CD4-positive, alpha-beta T cell treated with Interleukin-10 for 1 hour (primary cell): ENCODE results near the gene SCFD2.
"Not testable (repeated sequence)": the region's sequence is repeated elsewhere in the genome, so short reads cannot be mapped to it uniquely, and the experiment has no call there.

Source experiments
- DNase-seq: peaks from one replicate; pipeline ENCODE4 v3.0.0-alpha.2; 2020

The SCFD2 gene

DNA sequence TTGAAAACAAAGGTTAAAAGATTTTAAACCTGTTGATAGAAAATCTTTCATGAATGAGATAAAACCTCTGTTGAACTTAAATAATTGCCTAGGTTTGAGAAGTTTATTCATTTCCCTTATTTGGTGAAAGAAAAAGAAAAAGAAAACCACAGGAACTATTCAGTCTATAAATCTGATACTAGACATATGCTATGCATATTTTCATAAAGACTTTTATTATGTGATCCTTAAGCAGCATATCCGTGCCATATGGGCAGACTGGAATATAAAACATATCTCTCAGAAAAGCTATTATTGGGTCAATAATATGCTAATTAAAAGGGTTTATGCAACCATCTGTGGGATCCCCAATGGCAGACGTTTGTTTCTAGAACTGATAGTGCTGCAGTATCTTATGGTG lies 325.0 kb downstream of the SCFD2 start:
- no peak for DNase-seq

DNA sequence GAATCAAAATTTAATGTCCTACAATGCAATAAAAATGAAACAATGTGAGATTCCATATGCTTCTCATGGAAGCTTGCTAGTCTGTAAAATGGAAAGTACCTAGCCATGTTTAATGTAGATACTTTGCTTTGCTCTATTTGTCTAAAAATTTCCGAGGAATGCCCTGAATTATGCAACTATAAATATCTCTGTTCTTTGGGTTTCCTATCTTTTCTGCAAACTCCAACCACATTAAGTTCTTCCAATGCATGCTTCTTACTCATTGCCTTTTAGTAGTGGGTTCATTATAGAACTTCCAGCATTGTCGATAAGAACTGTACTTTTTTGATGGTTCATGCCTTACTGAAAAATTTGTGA lies 325.4 kb downstream of the SCFD2 start:
- no peak for DNase-seq

DNA sequence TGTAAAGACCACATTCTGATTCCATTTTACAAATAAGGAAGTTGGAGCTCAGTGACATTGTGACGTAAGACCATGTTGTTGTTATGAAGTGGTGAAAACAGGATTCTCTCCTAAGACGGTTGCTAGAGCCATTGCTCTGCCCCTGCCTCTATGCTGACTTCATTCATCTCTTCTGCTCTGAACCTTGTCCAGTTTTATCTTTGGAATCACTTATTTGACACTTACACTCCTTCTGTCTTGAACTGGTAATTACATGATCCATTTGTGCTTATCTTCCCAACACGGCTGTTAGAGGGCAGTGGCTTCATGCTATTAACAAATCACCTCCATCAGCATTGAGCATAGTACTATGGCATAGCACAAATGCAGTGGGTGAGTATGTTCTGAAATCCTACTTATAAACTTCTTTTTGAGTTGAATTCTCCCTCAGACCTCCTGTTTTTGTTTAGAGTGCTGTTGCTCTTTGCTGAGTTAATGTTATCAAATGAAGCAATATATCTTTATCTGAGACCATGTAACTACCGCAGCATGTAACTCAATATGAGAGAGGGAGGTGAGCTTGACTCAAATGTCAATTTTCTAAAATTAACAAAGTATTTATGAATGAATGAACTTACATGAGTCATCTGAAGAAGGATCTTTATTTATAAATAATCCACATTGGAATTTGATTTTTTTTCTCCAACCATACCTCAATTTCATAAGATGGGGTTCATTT lies 326.0 kb downstream of the SCFD2 start:
- no peak for DNase-seq

DNA sequence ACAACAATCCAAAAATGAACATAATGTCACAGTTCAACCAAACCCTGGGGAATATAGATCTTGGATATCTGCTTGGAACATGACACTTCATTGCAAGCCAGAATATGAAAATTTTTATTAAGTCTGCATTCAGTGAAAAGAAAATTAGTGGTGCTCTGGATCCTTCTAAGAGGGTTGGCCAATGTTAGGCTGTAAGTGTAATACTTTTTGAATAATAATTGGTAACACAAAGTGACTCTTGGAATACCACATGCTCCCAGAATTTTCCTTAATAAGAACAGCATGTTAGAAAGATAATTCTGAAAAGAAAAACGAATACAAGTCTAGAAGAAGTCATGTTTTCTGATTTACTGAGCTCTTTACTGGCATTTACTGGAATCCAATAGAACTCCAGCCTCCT lies 328.0 kb downstream of the SCFD2 start:
- no peak for DNase-seq

DNA sequence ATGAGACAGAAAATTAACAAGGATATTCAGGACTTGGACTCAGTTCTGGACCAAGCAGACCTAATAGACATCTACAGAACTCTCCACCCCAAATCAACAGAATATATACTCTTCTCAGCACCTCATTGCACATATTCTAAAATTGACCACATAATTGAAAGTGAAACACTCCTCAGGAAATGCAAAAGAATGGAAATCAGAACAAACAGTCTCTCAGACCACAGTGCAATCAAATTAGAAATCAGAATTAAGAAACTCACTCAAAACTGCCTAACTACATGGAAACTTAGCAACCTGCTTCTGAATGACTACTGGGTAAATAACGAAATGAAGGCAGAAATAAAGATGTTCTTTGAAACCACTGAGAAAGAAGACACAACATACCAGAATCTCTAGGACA lies 333.0 kb downstream of the SCFD2 start:
- not testable (repeated sequence) for DNase-seq

DNA sequence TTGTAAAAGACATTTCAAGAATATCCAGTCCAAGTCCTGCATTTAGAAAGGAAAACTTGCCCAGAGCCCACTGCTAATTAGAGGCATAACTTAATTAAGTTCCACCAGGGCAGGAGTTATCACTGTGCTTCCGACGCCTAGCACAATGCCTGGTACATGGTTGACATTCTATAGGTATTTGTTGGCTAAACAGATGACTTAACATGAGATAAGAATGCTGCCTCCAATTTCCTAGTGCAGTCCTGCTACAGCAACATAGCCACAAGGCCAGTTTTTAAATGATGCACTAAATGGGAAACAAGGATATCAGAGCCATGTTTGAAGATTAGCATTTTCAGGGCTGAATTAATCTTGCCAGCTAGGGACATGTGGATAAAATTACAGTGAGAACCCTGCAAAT lies 339.6 kb downstream of the SCFD2 start:
- DNase-seq: no peak

DNA sequence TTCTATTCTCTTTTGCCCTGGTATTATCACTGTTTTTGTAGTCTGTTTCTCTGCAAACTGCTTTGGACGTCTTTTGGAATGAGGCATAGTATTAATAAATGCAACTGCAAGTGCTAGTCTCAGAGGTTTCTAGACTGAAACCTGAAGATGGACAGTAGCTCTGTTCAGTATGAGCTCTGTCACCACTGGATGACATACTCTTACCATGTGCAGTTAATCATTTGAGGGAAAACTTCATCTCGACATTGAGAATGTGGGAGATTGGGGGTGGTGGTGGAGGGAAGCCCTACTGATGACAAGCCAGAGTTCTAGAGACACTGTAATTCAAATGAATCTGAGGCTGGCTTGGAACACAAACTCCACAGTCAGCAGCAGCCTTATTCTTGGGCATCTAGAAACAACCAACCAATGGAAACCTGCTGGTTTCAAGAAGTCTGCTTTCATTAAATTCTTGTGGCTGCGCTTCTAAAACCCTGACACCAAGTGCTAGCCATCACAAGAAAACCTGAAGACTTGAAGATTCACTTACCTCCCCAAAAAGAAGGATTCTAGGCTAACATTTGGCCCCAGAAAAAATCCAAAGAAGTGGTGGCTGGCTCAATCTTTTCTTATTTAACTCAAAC lies 342.1 kb downstream of the SCFD2 start:
- DNase-seq: no peak

DNA sequence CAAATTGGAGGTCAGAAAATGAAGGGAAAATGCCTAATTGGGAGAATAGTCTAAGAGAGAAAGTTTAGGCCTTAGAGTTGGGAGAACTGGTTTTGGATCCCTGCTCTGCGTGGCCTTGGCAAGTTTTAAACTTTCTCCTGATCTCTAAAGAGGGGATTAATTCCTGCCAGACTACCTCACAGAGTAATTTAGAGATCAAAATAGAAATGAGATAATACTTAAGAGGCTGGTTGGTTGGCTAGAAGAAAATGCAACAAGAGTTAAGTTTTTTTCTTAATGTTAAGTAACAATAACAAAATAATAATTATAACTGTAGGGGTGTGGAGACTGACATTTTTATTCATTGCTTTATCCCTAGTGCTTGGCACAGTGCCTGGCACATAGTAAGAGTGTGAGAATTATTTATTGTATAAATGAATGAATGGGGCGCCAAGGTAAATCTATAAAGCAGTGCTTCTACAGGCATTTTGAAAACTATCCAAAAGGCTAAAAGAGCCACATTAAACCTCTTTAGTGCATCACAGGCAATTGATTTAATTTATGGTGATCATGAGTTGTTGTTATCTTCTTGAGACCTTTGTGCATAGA lies 343.3 kb downstream of the SCFD2 start:
- DNase-seq: no peak

DNA sequence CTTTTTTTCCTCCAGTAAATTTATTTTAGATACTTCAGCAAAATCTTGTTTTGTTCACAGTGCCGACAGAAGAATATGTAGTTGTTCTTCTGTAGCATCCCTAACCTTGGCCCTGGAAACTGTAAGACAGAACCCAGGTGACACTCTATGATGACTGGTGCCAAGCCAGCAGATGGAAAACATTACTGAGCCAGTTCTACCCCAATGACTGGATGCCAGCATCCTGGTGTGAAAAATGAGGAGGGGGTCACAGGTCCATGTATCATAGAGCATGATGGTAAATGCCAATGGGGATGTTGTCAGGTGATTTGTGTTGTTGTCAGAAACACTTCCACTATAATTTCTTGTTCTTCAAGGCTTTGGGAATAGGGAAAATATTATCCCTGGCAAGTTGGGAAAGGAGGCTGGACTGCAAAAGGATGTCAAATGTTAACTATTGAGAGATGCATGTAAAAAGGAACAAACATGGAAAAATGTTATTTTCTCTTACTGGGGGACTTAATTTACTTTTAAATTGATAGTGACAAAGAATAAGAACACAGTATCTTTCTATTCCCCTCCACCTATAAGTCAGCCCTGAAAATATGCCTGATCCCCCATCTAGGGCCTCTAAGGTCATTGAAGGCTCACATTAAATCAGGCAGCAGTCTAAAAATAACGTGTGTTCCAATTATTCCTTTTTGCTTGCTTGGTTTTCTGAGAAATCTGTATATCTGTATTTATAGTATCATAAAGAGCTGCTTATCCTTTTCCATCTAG lies 343.9 kb downstream of the SCFD2 start:
- DNase-seq: no peak

DNA sequence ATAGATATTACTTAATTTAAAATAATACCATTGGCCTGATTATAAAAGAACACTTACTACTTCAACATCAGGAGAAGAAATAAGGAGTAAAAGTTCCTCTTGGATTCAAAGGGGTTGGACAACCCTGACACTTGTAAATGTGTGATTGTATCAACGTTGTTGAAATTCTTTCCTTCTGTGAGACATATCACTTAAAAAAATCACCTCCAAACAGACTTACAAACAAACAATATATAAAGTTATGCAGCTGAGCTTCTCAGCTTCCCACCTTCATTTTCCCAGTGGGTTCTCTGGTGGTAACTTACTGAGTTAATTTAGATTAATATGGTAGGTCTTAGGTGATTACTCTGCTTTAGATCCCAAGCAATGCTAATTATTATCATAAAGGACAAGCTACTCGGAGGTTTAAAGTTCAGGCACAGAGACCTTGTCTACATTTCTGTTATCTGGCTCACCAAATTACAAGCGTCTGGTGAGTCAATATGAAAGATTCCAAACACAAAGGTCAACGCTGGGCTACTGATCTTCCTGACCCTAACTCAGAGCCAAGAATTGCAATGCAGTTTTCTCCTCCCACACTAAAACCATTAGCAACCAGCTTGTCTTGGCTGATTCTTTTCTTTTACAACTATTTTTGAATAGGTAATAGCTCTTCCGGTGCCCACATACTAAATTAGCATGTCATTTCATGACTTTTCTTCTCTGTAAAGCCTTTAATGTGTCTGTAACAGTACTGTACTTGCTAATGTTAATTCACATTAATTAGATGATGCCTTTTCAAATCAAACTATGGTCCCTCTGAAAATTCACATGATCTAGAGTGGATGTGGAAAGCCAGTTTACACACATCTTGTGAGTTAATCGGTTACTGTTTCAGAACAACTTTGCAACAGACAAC lies 346.1 kb downstream of the SCFD2 start:
- DNase-seq: no peak

DNA sequence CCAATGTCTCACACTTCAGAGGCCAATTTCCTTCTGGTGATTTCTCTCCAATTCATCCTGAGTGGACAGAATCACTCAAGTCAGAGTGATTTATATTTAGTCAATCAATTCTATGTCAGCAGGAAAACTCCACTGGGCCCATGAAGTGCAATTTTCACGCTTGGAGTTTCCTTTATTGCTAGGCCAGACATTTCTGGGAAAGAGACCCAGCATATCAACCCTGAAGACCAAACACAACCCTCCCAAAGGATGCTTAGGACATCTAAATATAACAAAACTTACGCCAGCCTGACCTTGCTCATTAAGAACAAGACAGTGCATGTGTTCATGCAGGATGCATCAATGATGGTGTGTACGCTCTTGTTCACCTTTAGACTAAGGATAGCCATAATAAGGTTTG lies 347.4 kb downstream of the SCFD2 start:
- no peak for DNase-seq

DNA sequence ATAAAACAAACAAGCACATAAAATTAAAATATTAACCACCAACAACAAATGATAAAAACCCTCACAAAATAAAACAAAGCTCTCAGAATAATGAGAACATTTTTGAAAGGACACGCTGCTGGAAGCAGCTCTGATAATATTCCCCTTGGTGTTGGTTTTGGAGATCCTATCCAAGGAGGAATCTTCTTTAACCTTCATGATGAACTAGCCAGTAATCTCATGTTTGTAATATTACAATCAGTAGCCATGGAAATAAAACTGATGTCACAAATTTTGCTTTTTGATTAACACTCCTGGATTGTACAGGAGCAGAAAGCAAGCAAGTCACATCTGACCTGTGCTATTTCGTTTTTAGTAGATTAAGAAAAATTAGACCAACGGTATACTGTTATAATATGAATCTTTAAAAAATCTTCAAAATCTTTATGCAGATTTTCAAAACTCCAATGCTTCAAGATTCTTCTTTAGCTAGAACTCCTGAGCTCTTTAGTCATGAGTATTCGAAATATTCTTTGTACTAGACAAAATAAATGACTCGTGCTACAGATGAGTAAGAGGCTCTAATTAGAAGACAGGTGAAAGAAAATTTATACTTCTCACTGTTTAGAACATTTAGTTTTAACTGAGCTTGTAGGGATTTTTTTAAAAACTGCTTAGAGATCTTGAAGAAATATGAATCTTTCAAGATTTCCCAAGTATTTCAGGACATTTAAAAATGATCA lies 349.6 kb downstream of the SCFD2 start:
- DNase-seq: no peak

DNA sequence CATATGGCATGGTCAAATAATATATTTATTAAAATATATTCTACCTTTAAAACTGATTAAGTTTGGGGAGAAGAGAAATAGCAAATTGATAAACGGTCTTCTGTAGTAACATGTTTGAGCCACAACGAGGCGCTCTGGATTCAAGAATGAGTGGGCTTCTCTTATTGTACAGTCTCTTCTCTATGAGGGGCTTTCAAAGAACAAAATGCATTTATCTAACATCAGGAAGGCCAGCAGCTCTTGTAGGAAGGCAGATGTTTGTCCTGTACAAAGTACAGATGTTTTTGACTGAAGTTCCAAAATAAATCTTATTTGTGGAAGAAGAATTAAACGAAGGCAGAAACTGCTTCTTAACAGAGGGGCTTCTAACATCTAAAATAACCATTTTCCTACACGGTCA lies 350.2 kb downstream of the SCFD2 start:
- DNase-seq: no peak

DNA sequence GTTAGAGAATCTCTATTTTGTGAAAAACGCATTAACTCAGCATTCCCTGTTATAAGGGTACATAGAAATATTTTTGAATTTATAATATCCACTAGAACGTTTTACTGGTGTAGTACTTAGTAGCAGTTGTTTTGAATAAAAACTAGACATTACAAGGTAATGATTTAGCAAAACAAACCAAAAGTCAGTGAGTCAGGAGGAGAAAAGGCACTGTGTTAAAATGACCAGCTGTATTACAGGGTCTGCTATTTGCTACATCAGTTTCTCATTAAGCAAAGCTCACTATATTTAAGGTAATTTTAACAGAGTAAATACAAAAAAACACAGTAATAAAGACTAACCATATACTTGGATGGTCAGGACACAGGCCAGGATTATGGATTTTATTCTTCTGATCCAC lies 351.0 kb downstream of the SCFD2 start:
- DNase-seq: no peak

DNA sequence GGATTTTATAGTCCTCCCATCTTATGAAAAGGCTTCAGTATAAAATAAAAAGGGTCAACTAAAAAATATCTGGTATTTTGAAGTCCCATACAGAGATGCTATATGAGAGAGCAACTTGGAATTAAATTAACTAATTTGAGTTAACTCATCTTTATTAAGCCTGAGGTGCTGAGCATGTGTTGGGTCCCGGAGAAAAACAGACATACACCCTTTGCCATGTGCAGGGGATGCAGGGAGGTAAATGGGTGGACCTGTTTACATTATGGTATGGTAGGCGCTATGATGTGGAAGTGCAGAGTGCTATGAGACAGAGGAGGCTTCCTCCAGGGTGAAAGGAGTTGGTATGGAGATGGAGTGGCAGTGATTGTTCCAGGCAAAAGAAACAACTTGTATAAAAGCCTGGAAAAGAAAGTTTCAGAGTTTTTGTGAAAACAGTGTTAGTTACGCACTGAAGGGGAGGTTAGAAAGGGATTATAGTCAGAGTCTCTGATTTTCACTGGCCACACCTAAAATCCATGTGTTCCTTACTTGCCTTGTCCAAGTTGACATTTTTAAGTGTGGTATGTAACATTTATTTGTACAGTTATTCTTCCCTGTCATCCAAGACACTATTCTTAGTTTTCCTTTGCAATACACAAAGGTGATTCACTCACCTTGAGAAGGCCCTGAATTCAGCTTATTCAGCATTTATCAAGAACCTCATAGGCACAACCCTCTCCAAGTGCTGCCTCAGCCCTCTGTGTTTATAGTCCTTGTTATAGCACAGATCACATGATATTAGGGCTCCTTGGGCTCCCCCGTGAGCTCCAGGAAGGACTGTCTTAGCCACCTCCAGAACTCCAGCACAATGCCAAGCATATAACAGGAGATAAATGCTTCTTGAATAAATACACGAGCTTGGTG lies 351.7 kb downstream of the SCFD2 start:
- no peak for DNase-seq

DNA sequence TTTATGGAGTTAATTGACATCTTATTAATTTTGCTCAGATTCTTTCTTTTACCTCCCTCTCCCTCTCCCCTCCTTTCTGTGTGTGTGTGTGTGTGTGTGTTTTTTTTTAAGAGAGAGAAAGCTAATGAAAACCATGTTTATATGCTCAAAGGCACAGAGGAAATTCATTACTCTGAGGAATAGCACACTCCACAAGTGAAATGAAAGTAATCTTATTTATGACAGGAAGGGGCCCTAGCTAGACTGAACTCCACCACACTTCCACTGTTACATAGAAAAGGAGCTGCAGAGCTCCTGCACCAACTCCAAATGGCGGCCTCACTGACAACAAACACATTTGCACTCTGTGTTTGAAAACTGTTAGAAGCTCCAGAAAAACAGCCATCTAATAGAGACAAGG lies 353.1 kb downstream of the SCFD2 start:
- no peak for DNase-seq

DNA sequence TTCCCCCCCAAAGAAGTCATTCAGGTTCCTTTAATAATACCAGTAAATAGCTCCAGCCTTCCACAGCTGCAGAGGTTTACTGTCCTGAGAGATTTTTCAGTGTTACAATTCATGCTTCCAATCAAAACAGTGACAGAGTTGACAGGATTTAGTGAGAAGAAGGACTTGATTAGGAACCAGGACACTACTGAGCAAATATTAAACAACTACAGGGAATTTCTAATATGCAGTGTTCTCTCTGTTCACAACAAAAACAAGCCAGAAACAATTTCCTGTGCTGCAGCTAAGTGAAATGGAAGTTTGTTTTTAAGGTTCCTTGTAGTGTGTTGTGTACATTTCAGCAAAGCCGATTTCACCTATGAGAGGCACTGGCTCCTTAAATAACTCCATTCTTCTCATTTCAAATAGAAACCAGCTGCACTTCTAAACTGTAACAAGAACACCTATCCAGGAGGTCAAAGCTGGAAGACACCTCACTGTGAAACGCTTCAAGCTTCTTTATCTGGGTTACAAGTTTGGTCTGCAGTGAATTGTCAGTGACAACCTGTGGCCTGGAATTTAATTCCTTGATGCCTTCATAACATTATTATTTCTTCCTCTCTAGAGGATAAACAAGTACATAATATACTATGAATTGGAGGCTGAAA lies 354.5 kb downstream of the SCFD2 start:
- DNase-seq: no peak

DNA sequence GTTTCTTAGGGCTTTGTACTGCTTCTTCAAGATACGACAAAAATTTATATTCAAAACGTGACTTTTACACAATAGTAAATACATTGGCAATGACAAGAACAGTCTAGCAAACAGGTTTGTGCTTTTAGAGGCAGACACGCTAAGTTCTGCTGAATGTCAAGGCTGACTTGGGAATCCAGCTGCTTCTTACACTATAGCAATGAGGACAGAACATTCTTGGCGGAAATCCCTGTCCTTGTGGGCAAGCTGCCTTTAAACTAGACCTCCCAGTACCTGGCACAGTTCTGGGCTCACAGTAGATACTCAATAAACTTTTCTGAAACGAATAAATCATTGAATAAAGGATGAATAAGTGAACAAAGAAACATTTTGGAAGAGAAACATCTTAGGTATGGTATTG lies 355.5 kb downstream of the SCFD2 start:
- no peak for DNase-seq

DNA sequence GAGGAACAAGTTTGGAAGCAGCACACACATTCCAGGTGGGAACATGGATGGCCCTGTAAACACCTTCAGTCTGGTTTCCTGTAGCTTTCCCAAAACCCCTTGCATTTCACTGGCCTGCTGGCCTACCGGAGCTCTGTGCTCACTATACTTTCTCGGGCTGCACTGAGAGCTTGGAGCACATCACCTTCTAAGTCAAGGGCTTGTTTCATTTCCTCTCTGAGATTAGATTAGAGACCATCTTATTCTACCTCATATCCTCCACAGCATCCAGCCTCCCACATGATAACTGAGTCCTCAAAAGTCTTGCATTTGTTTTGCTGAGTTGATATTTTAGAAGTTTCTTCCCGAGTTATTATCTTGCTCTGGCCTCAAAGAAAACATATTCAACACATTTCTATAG lies 356.0 kb downstream of the SCFD2 start:
- no peak for DNase-seq

DNA sequence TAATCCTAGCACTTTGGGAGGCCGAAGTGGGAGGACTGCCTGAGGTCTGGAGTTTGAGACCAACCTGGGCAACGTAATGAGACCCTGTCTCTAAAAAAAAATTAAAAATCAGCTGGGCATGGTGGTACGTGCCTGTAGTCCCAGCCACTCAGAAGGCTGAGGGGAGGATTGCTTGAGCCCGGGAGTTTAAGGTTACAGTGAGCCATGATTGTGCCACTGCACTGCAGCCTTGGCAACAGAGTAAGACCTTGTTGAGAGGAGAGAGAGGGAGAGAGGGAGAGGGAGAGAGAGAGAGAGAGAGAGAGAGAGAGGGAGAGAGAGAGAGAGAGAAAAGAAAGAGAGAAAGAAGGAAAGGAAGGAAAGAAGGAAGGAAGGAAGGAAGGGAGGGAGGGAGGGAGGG lies 358.8 kb downstream of the SCFD2 start:
- DNase-seq: no peak

DNA sequence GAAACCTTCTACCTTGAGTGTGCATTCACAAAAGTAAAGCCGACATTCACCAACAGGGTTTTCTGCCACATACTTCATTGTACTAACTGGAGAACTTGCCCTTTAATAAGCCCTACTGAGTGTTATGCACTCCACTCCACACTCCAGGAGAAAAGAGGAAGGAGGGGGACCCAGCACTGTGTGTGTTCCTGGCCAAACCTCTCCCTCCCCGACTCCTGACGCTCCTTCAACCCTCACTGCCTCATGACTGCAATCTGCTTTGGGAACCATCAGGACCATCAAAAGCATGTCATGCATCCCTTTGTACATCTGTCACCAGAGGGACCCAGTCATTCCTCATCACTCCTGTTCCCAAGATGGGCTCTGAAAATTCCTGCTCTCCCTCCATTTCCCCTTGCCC lies 360.1 kb downstream of the SCFD2 start:
- DNase-seq: no peak
